Peyer's patch (tissue), 4 donors: ENCODE data around the gene THRAP3. TPM values are rescaled to one million over a fixed set of nuclear protein-coding genes. Genes with fewer than 3 reads are reported as not detected.

Experiments
- DNase-seq, 3 donors: peaks; one replicate each; pipeline ENCODE4 v3.0.0-alpha.2; 2017 to 2019
- H3K27ac ChIP-seq, 4 donors: fragments of 200-600 bp; sonication (generic); one replicate each; pipeline ENCODE4 v1.5.1; 2016 to 2019
- H3K27me3 ChIP-seq, 2 donors: fragments of 200-600 bp; sonication (generic); one replicate each; pipeline ENCODE4 v1.5.1; 2019
- H3K36me3 ChIP-seq, 3 donors: fragments of 200-600 bp; sonication (generic); one replicate each; pipeline ENCODE4 v1.5.1; 2016 to 2019
- H3K4me1 ChIP-seq, 4 donors: fragments of 200-600 bp; sonication (generic); one replicate each; pipeline ENCODE4 v1.5.1; 2016 to 2019
- H3K4me3 ChIP-seq, 4 donors: fragments of 200-600 bp; sonication (generic); 1 replicate in 3 of 4; 2 replicates in 1 of 4; pipeline ENCODE4 v1.5.1; 2016 to 2019; ENCODE audit warnings: mild to moderate bottlenecking in 1 of 4
- H3K9me3 ChIP-seq, 4 donors: fragments of 200-600 bp; sonication (generic); one replicate each; pipeline ENCODE4 v1.5.1; 2016 to 2019; ENCODE audit warnings: mild to moderate bottlenecking in 1 of 4
- POLR2A ChIP-seq, 2 donors: fragments of 450-650 bp; IDR thresholded peaks; one replicate each; pipeline ENCODE4 v1.5.1; 2017; ENCODE audit warnings: antibody characterized with exemption in 2 of 2, mild to moderate bottlenecking in 2 of 2, moderate library complexity in 2 of 2
- total RNA-seq, 4 donors: library from RNA; depleted of rRNA; stranded (reverse); fragments of >200 nt; gene quantifications; one replicate each; pipeline ENCODE4 v1.1.0, GENCODE V29; 2016
- TF ChIP-seq, protein P1 (sequence below), 6 experiments: fragments of 450-650 bp in 4 of 6; fragments of 200-600 bp in 2 of 6; sonication (generic) in 1 of 6; IDR thresholded peaks; one replicate each; pipeline ENCODE4 v1.5.1; 2017 to 2019; ENCODE audit warnings: antibody characterized with exemption in 6 of 6, mild to moderate bottlenecking in 3 of 6, moderate library complexity in 1 of 6

THRAP3 gene
- total RNA-seq, 4 donors from 2014 or later = 49.5 to 99.0 (median 64.4) TPM

GRCh38 chr1:36203554-36204346 is 20.5 kb upstream of the THRAP3 start:
- H3K9me3 ChIP-seq = no peaks in the 10 kb centered on the region
- no peak for DNase-seq
- peak overlapping the region in 2 of 4 donors; percentile 29 to 30 for H3K27ac ChIP-seq
- peaks cover 0 to 9% (median 0%) of the 10 kb centered on the region in 4 donors for H3K4me1 ChIP-seq
- no peaks in the 10 kb centered on the region for H3K27me3 ChIP-seq
- TF ChIP-seq, protein P1, sequence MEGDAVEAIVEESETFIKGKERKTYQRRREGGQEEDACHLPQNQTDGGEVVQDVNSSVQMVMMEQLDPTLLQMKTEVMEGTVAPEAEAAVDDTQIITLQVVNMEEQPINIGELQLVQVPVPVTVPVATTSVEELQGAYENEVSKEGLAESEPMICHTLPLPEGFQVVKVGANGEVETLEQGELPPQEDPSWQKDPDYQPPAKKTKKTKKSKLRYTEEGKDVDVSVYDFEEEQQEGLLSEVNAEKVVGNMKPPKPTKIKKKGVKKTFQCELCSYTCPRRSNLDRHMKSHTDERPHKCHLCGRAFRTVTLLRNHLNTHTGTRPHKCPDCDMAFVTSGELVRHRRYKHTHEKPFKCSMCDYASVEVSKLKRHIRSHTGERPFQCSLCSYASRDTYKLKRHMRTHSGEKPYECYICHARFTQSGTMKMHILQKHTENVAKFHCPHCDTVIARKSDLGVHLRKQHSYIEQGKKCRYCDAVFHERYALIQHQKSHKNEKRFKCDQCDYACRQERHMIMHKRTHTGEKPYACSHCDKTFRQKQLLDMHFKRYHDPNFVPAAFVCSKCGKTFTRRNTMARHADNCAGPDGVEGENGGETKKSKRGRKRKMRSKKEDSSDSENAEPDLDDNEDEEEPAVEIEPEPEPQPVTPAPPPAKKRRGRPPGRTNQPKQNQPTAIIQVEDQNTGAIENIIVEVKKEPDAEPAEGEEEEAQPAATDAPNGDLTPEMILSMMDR (IDR thresholded peaks at IDR 0.05) = no peak
- TF ChIP-seq POLR2A (IDR thresholded peaks at IDR 0.05) = no peak
- no peak overlapping the region for H3K4me3 ChIP-seq
- no peaks in the 10 kb centered on the region for H3K36me3 ChIP-seq

GRCh38 chr1:36204347-36204909 is 19.8 kb upstream of the THRAP3 start:
- Histone ChIP-seq H3K4me3 (no peak overlapping the region), H3K4me1 (peaks cover 0 to 9% (median 0%) of the 10 kb centered on the region in 4 donors), H3K9me3 (no peaks in the 10 kb centered on the region), H3K27me3 (no peaks in the 10 kb centered on the region), H3K27ac (peak overlapping the region in 2 of 4 donors; percentile 29 to 30), H3K36me3 (no peaks in the 10 kb centered on the region)
- no peak for DNase-seq
- TF ChIP-seq POLR2A (IDR thresholded peaks at IDR 0.05) = no peak
- TF ChIP-seq, protein P1 (IDR thresholded peaks at IDR 0.05) = no peak

DNA sequence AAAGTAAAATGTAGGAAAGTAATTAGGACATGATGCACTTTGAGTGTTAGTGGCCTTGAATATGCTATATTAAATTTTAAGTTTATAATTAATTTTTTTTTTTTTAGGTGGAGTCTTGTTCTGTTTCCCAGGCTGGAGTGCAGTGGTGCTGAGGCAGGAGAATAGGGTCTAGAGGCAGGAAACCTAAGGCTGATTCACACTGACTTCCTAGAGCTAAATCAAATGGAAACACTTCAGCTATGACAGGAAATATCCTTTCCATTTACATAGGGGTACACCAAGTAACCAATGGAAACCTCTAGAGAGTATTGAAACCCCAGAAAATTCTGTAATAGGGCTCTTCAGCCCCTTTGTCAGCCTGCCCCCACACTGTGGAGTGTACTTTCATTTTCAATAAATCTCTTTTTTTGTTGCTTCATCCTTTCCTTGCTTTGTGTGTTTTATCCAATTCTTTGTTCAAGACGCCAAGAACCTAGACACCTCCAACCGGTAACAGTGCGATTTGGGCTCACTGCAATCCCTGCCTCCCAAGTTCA is 17.9 kb upstream of the THRAP3 start:
- Histone ChIP-seq H3K36me3 (no peaks in the 10 kb centered on the region), H3K27ac (no peak overlapping the region), H3K9me3 (no peaks in the 10 kb centered on the region), H3K4me3 (no peak overlapping the region), H3K27me3 (no peaks in the 10 kb centered on the region), H3K4me1 (peaks cover 0 to 9% (median 0%) of the 10 kb centered on the region in 4 donors)
- DNase-seq = no peak
- TF ChIP-seq POLR2A (IDR thresholded peaks at IDR 0.05) = no peak
- TF ChIP-seq, protein P1 (IDR thresholded peaks at IDR 0.05) = no peak

GRCh38 chr1:36207339-36207738 is 16.9 kb upstream of the THRAP3 start:
- TF ChIP-seq, protein P1 (IDR thresholded peaks at IDR 0.05) = no peak
- no peak for TF ChIP-seq POLR2A (IDR thresholded peaks at IDR 0.05)
- Histone ChIP-seq H3K4me3 (no peak overlapping the region), H3K36me3 (no peaks in the 10 kb centered on the region), H3K27me3 (no peaks in the 10 kb centered on the region), H3K27ac (no peak overlapping the region), H3K4me1 (peaks cover 0 to 9% (median 0%) of the 10 kb centered on the region in 4 donors), H3K9me3 (no peaks in the 10 kb centered on the region)
- DNase-seq = peak in 1 of 3 donors; percentile 30

DNA sequence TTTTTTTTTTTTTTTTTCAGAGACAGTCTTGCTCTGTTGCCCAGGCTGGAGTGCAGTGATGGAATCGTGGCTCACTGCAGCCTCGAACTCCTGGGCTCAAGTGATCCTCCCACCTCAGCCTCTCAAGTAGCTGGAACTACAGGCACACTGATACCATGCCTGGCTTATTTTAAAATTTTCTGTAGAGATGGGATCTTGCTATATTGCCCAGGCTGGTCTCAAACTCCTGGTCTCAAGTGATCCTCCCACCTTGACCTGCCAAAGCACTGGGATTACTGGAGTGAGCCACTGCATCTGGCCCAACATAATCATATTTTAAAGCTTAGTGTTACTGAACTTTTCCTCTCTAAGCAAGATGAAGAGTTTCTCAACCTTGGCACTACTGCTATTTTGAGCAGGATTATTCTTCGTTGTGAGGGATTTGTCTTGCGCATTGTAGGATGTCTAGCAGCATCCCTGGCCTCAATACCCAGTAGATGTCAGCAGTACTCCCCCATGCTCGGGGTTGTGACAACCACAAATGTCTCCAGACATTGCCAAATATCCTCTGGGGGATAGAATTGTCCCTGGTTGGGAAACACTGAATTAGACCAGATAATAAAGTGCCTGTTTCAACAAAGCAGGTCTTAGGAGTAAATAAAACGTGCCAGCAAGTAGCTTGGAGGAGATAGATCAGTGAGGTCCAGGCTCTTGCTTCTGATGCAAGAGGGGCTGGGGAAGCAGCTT is 15.1 kb upstream of the THRAP3 start:
- Histone ChIP-seq H3K9me3 (no peaks in the 10 kb centered on the region), H3K4me1 (peaks cover 0 to 2% (median 0%) of the 10 kb centered on the region in 4 donors), H3K27ac (no peak overlapping the region), H3K36me3 (no peaks in the 10 kb centered on the region), H3K27me3 (no peaks in the 10 kb centered on the region), H3K4me3 (no peak overlapping the region)
- no peak for DNase-seq
- TF ChIP-seq, protein P1 (IDR thresholded peaks at IDR 0.05) = no peak
- no peak for TF ChIP-seq POLR2A (IDR thresholded peaks at IDR 0.05)
